Regular cardiac myocyte (primary cell): ENCODE results near the gene CALML3. TPM values are rescaled to one million over a fixed set of nuclear protein-coding genes. Genes with fewer than 3 reads are reported as not detected.

ENCODE experiments used
- total RNA-seq: library from RNA; depleted of rRNA; stranded (reverse); fragments of >200 nt; gene quantifications from 2 replicates; pipeline ENCODE4 v1.2.3, GENCODE V29; 2014

The CALML3 gene
- total RNA-seq = not detected in 2 replicates

DNA sequence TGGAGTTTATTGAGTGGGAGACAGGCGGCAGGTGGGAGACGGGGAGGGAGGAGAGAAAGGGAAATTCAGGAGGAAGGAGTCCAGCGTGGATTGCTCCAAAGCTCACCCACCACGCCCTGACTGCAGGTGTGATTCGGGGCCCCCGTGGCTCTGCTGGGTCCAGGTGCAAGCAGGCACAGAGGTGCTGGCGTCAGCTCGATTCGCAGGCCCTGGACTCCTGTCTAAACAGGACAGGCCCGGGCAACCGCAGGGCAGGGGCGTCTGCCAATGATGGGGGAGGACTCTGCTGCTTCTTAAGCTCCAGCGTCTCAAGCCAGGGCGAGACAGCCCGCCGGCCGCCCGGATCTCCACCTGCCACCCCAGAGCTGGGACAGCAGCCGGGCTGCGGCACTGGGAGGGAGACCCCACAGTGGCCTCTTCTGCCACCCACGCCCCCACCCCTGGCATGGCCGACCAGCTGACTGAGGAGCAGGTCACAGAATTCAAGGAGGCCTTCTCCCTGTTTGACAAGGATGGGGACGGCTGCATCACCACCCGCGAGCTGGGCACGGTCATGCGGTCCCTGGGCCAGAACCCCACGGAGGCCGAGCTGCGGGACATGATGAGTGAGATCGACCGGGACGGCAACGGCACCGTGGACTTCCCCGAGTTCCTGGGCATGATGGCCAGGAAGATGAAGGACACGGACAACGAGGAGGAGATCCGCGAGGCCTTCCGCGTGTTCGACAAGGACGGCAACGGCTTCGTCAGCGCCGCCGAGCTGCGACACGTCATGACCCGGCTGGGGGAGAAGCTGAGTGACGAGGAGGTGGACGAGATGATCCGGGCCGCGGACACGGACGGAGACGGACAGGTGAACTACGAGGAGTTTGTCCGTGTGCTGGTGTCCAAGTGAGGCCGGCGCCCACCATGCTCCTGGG is at the start of gene CALML3:
CALML3 (plus strand) TSS at position 321 of the 920 bp plus-strand sequence; CDS start at position 446, 125 bp downstream.

DNA sequence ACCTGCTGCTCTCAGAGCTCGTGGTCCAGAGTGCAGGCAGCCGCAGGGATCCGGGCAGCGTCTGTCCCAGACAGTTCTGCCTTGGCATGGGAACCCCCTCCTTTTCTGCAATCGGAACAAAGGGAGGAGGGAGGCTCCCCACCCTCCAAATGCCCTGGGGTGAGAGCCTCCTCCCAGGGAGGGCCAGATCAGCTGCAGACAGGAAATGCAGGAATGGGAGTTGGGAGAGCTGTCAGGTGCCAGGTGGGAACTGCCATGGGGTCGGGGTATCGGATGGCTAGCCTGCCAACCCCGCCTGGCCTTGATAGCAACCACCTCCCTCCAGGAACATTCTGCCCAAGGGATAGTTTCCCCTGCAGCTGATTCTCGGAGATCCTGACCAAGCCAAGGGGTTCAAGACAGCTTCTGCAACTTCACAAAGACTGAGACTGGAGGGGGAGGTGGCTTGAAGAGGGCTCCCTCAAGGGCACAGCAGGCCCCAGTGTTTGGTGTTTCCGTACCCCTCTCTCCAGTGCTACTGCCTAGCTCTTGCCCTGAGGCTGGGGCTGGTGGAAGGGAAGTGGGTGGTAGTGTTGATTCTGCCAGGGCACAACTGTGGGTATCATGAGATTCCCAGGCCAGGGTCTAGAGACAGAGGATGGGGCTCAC is 25.1 kb upstream of the CALML3 start, which contains the start of gene CALML5:
CALML5 (minus strand) TSS at position 78 of the 648 bp plus-strand sequence. CDS start 132 bp downstream, outside the sequence.

Other genes starting within 250 kb of the CALML3 start
- gene UCN3, start 160.0 kb upstream of the CALML3 start, total RNA-seq = not detected in 2 replicates
- under 0.01 TPM in 1 of 2 replicates, not detected in the other for gene TUBAL3, start 120.1 kb upstream of the CALML3 start, total RNA-seq
- 22.6 and 38.3 TPM in 2 replicates for gene NET1, start 112.4 kb upstream of the CALML3 start, total RNA-seq
- not detected in 2 replicates for gene CALML5, start 25.4 kb upstream of the CALML3 start, total RNA-seq
- 8.2 and 13.0 TPM in 2 replicates for gene ASB13, start 141.6 kb downstream of the CALML3 start, total RNA-seq
- 83.7 and 87.6 TPM in 2 replicates for gene TASOR2, start 159.9 kb downstream of the CALML3 start, total RNA-seq